Retinal pigment epithelial cell (primary cell): ENCODE data around the gene BACH1.

ENCODE experiments used
- DNase-seq: peaks from one replicate; pipeline ENCODE4 v3.0.0-alpha.2; 2010; ENCODE audit warnings: low read depth
- H3K4me3 ChIP-seq: 2 replicates; pipeline ENCODE4 v1.5.1; 2011; ENCODE audit warnings: mild to moderate bottlenecking, low read length, control low read depth, moderate library complexity
- TF ChIP-seq, protein P1 (sequence below): conservative IDR thresholded peaks from 2 replicates; pipeline ENCODE4 v1.5.1; 2011; ENCODE audit warnings: low read depth, low read length, control low read depth, inconsistent platforms

BACH1 gene

DNA sequence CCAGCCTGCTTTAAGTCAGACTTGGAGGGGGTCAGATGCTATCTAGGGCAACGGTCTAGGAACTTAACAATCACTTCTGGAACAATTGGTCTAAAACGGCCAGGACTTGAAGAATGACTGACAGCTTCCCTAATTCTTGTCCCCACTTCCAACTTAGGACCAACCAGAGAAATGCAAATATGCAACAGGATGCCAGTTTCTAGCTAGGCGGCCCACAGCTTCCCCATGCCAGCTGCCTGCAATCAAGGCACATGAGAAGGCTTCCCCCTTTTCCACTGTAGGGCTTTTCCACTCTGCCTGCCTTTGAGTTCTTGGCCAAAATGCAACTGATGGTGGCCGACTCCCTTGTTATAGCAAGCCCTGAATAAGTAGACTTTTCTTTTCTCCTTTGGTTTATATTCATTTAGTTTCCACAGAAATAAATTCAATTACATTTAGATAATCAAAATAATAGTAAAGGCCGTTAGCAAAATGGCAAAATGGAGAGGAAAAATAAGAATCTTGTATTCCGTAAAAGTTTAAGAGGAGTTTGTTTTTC is 80.9 kb downstream of the BACH1 start:
- no peak overlapping the region for H3K4me3 ChIP-seq
- DNase-seq, result no peak
- TF ChIP-seq, protein P1, sequence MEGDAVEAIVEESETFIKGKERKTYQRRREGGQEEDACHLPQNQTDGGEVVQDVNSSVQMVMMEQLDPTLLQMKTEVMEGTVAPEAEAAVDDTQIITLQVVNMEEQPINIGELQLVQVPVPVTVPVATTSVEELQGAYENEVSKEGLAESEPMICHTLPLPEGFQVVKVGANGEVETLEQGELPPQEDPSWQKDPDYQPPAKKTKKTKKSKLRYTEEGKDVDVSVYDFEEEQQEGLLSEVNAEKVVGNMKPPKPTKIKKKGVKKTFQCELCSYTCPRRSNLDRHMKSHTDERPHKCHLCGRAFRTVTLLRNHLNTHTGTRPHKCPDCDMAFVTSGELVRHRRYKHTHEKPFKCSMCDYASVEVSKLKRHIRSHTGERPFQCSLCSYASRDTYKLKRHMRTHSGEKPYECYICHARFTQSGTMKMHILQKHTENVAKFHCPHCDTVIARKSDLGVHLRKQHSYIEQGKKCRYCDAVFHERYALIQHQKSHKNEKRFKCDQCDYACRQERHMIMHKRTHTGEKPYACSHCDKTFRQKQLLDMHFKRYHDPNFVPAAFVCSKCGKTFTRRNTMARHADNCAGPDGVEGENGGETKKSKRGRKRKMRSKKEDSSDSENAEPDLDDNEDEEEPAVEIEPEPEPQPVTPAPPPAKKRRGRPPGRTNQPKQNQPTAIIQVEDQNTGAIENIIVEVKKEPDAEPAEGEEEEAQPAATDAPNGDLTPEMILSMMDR, result no peak

DNA sequence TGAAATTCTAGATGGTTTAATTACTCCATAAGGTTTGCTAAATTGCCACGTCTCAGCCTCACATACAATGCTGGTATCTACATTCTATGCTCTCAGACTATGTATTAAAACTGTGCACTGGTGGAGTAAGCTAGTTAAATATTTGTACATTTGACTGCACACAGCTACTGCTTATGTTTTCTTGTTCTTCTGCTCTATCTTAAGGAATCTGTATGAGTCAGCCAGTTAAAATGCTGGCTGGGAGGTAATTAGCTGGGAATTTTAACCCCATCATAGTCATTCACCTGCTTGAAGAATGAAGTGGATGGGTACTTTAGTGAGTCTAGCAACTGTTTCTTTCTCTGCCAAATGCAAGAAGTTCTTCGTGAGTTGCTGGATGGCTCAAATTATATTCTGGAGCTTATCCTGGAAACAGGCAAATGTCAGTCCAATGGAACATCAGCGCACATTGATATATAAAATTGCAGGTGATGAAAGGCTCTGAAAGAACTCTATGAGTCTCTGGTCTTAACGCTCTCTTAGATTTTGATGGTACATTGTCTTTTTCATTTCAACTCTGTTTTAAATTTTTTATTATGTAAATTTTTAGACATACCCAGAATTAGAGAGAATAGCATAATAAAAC is 83.4 kb downstream of the BACH1 start:
- peak; percentile 81 for DNase-seq
- TF ChIP-seq, protein P1, result no peak
- H3K4me3 ChIP-seq, result no peak overlapping the region

DNA sequence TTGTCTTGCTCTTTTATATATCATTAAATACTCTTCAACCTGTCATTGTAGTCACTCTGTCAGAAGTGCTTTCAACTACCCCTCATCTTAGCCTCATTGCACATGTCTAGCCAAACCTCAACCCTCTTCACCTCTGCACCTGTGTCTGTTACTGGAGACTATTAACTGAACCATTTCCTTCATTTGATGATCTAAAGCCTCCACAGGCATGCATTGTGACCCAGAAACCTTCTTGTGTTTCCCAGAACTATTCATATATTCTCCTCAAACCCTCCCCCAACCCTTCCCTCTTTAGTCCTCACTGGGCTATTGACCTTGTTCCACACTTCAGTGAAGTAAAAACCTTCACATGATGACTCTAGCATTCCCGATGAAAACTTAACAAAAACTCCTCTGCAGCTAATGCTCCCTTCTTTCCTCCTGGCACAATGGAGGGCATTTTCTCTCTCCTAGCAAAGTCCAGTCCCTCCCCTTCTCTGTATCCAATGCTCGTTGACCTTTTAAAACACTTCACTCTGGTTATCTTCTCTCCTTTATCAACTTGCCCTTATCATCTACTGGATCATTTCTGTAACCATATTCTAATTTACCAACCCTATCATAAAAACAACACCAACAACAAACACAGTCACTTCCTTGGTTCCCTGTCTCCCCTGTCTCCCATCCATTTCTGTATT is 86.1 kb downstream of the BACH1 start:
- H3K4me3 ChIP-seq, result no peak overlapping the region
- TF ChIP-seq, protein P1, result no peak
- DNase-seq, result no peak

DNA sequence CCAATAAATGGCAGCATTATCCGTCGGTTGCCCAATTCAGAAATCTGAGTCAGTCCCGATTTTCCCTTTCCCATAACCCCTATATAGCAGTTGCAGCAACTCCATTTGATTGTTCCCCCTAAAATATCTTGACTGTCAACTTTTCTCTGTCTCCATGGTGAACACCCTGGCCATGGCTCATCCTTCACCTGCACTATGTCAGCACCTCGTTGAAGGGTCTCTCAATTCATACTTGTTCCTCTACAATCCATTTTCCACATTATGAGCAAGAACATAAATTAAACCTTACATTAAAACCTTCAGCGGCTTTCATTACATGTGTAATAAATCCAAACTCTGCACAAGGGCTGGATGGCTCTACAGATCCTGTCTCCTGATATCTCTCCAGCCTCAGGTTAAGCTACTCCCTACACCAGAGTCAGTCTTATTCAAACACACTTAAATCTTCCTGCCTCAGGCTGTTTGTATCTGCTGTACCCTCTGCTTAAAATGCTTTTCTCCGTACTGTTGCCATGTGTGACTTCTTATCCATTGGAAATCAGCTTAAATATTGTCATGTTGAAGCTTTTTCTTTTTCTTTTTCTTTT is 87.3 kb downstream of the BACH1 start:
- DNase-seq, result no peak
- TF ChIP-seq, protein P1, result no peak
- H3K4me3 ChIP-seq, result no peak overlapping the region

DNA sequence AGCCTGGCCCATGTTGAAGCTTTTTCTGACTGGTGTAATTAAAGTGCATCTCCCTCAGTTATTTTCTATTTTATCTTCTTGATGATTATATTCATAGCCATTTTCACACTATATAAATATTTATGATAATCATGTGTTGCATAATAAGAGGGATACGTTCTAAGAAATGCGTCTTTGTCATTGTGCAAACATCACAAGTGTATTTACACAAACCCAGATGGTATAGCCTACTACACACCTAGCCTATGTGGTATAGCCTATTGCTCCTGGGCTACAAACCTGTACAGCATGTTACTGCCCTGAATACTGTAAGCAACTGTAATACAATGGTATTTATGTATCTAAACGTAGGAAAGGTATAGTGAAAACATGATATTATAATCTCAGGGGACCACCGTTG is 88.1 kb downstream of the BACH1 start:
- no peak for DNase-seq
- TF ChIP-seq, protein P1, result no peak
- no peak overlapping the region for H3K4me3 ChIP-seq

DNA sequence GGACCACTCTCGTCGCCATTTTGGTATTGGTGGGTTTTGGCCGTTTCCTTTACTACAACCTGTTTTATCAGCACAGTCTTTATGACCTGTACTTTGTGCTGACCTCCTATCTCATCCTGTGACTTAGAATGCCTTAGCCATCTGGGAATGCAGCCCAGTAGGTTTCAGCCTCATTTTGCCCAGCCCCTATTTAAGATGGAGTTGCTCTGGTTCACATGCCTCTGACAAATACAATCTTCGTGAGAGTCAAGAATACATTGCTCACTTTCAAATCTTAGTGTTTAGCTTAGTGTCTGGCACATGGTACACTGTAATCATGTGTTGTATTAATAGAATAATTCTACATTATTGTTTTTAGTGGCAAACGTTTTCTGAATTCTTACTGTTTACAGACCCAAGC is 88.9 kb downstream of the BACH1 start:
- TF ChIP-seq, protein P1, result no peak
- no peak for DNase-seq
- no peak overlapping the region for H3K4me3 ChIP-seq

DNA sequence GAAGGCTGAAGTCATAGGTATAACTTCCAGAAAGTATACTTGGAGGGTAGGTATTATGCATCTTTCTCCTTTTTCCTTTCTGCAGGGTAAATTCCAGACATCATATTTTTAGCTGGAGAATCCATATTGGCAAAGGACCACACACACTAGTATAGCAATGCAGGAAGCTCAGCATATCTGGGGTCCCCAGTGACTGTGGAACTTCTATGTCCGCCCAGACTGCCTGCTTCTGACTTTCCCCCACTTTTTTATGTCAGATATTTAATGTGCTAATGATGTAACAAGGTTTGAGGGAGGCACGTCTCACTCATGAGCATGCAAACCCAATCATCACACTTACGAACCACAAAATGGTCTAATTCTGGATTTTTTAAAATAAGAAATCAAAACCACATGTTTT is 90.4 kb downstream of the BACH1 start:
- DNase-seq, result no peak
- no peak overlapping the region for H3K4me3 ChIP-seq
- TF ChIP-seq, protein P1, result no peak
